ENCODE data around the gene CRYBA2. TPM values are rescaled to one million over a fixed set of nuclear protein-coding genes. Genes with fewer than 3 reads are reported as not detected.

CRYBA2 gene
- total and polyA plus RNA-seq, 9 of the 15 experiments (the other 6 are each of a cell fraction or from before 2014, with no cell fraction given): 0.11 to 1.8 (median 0.62) TPM; not detected in 5

GRCh38 chr2:219031005-219031738, 38.0 kb upstream of the CRYBA2 start:
- H3K4me3 ChIP-seq: no peak overlapping the region
- no peaks in the 10 kb centered on the region for H3K79me2 ChIP-seq (ENCODE audit: control insufficient read depth, insufficient read depth, low read length)
- WGBS (ENCODE audit: insufficient coverage, low coverage, missing lambda C conversion rate): 10% methylated on average over 10 of the region's 21 CpGs
- TF ChIP-seq CGGBP1 (CRISPR knock-in tag; IDR thresholded peaks at IDR 0.05): no peak
- no peak for TF ChIP-seq GATAD2B (IDR thresholded peaks at IDR 0.05; ENCODE audit: borderline replicate concordance)
- no peak for TF ChIP-seq MYBL2 (IDR thresholded peaks at IDR 0.05; ENCODE audit: low read depth)
- TF ChIP-seq MYBL2 (CRISPR knock-in tag; IDR thresholded peaks at IDR 0.05; ENCODE audit: borderline replicate concordance): no peak
- no peak for TF ChIP-seq TCFL5 (CRISPR knock-in tag; conservative IDR thresholded peaks at IDR 0.05)
- TF ChIP-seq ZNF282 (CRISPR knock-in tag; IDR thresholded peaks at IDR 0.05): no peak
- no peak for TF ChIP-seq GABPA (tag; conservative IDR thresholded peaks at IDR 0.05; ENCODE audit: low read depth)
- TF ChIP-seq POU5F1 (IDR thresholded peaks at IDR 0.05; ENCODE audit: borderline replicate concordance, low read depth, low read length, partially characterized antibody): no peak
- no peak overlapping the region for H3K4me2 ChIP-seq (ENCODE audit: insufficient read depth, low read length)
- peaks cover 5 to 54% of the 10 kb centered on the region in 2 experiments; a peak in 4 of 5 replicates for H3K27me3 ChIP-seq (ENCODE audit: control insufficient read depth in 2 of 2, insufficient read depth in 2 of 2, low read length in 2 of 2)
- ChIA-PET CTCF (ENCODE audit: low intra/inter-chr PET ratio) (interaction anchor here (1.4 to 3.8 kb wide), 2 partner anchors 88 to 124 kb away, joined by 3 to 31 read pairs; no protein-coding TSS in a partner anchor), POLR2A (interaction anchor here (0.7 kb wide), 1 partner anchor 11 kb away, joined by 3 read pairs; no protein-coding TSS in a partner anchor)
- no peaks in the 10 kb centered on the region; the same call in 1 of the 2 replicates for H4K20me1 ChIP-seq (replicated peaks; ENCODE audit: control insufficient read depth, insufficient read depth, low read length)
- H3K9me1 ChIP-seq (ENCODE audit: control insufficient read depth, insufficient read depth, low read length): no peaks in the 10 kb centered on the region
- no TSS peak for BruUV-seq (replicated peaks)
- no peak overlapping the region for H3K9ac ChIP-seq (ENCODE audit: insufficient read depth in 1 of 2, low read depth in 2 of 2, low read length in 2 of 2)
- ATAC-seq (no peak), DNase-seq (ENCODE audit: extremely low read depth in 1 of 4, low spot score in 3 of 4) (no peak), FAIRE-seq (no peak)
- no peaks in the 10 kb centered on the region for H3K9me3 ChIP-seq (replicated peaks; ENCODE audit: control insufficient read depth, insufficient read depth, low read depth, low read length)
- no peaks in the 10 kb centered on the region for H3K36me3 ChIP-seq (ENCODE audit: control insufficient read depth, insufficient read depth, low read length)
- H2AFZ ChIP-seq (ENCODE audit: low read depth, low read length): no peak overlapping the region
- peaks cover 0 to 4% of the 10 kb centered on the region in 2 experiments; a peak in 1 of 5 replicates for H3K4me1 ChIP-seq (replicated peaks in 1 of 2; ENCODE audit: control insufficient read depth in 2 of 2, insufficient read depth in 2 of 2, low read length in 2 of 2)
- intact Hi-C loops (cut with micrococcal nuclease): no loop called here
- in situ Hi-C loops (cut with MboI): no loop called here
- H3K27ac ChIP-seq (ENCODE audit: extremely low read depth, low read depth, low read length): no peak overlapping the region

Data from K562 (cell line).